Right renal pelvis (tissue), 4 donors: ENCODE data around the gene CPVL. TPM values are rescaled to one million over a fixed set of nuclear protein-coding genes. Genes with fewer than 3 reads are reported as not detected.

Source experiments
- DNase-seq, 4 donors: peaks; one replicate each; pipeline ENCODE4 v3.0.0-alpha.2; 2013; ENCODE audit warnings: low read depth in 4 of 4, low spot score in 3 of 4, missing footprints in 1 of 4
- polyA plus RNA-seq, 4 donors: library from polyadenylated mRNA; unstranded; fragments of 120-200 nt; gene quantifications; one replicate each; pipeline ENCODE4 v1.2.1, GENCODE V29; 2013; ENCODE audit not compliant: insufficient read length in 4 of 4

CPVL gene
- polyA plus RNA-seq, 4 donors = 50.6 to 78.7 (median 72.5) TPM

DNA sequence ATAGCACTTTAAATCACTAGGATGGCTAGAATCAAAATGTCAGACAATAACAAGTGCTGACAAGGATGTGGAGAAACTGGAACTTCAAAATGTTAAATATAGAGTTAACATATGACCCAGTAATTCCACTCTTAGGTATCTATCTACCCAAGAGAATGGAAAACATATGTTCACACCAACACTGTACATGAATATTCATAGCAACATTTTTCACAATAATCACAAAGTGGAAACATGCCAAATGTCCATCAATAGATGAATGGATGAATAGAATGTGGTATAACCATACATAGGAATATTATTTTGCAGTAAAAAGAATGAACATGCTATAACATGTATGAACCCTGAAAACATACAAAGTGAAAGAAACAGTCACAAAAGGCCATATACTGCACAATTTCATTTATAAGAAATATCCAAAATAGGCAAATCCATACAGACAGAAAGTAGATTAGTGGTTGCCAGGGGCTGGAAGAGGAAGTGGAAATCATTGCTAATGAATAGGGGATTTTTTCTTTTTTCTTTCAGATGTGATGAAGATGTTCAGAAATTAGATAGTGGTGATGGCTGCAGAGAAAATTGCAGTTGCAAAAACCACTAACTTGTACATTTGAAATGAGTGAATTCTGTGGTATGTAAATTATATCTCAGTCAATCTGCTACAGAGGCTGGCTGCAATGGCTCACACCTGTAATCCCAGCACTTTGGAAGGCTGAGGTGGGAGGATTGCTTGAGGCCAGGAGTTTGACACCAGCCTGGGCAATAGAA, 93.0 kb downstream of the CPVL start:
- no peak for DNase-seq

DNA sequence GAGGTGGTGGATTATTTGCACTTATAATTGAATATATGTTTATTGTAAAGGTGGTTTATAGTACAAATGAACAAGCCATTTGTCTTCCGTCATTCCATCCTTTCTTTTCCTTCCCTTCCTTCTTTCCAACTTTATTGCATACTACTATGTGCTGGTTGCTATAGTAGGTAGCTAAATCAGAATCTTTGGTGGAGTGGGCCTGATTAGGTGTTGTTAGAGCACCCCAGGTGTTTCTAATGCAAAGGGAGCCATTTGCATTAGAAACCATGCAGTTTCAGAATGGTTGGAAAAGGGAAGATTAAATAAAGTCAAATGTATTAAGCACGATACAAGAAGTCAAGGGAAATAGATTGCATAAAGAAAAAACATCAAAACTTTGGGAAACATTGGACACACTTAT, 99.4 kb downstream of the CPVL start:
- no peak for DNase-seq

DNA sequence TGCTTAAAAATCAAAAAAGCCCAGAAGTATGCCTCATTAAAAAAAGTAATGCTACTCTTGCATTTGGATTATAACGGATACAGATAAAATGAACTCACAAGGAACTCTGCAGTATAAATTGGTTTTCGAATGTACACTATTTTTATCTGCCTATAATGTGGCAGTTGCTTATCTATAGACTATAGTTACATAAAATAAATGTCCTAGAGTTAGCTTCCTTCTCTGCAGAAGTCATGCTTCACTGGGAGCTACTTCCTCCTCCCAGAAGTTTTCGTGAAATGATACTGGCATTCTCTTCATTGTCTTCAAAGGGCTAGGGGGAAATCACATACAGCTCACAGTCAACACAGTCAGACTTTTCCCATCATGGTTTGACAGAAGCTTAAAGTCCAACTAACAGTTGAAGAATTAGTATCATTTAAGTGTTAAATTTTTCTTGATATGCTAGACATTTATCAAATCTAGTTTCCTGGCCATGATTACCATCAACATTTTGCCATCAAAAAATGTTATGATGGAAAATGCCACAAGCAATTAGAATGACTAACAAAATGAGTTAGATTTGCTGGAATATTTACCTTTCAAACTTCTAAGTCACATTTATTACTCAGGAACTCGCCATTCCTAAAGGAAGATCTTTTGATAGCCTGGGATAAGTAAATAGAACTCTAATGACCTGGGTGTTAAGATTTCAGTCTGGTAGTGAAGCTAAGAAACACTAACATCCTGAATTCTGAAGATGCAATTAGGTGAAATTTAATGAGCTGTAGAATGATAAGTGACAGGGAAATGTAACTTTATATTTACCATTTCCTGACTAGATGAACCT, 100.9 kb downstream of the CPVL start:
- DNase-seq = no peak

DNA sequence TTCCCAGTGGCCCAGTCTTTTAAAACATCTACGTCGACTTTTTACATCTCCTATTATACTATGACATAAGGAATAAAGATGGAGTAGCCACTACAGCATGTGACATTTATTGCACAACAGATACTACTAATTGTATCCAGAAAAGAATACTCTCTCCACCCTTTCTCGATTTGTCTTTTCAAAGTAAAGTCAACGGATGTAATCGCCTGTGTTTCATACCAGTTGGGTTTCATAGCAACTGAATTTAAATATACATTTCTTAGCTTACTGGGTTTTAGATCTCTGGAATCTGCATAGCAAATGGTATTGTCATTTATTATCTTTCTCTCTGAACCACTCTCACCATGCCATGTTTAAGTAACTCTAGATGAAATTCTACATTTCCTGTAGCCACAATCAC, 101.8 kb downstream of the CPVL start:
- no peak for DNase-seq

DNA sequence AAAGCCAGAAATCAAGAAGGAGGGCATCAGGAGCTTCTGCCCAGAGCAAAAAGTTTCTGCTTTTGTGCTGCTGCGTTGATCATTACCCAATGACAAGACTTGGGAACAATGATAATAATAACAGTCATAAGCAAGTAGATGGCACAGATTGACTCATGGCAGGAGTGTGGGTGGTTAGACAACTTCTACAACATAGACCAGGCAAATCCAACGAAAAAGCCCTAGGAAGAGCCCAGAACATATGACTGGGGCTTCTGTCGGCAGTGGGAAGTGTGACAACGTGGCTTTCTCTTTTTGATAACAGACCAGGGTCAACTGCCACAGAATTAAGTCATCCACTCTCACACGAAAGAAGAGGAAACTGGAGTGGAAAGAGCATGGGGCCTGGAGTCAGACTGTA, 102.8 kb downstream of the CPVL start:
- no peak for DNase-seq

DNA sequence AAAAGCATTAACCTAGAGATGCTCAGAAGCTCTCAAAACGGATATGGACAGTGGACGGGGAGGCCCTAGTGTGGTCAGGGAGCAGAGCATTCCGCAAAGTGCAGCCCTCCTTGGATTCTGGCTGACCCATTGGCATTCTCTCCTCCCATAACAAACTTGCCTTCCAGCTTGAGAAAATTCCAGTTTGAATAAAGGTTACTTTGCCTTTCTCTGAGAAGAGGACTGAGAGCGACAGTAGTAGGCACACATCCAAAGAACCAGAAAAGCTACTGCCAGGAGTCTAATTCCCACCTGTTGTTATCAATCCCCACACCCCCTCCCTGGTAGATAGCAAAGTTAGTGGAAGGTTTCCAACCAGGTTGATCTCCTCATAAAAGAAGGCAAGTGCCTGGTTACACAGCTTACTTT, 103.5 kb downstream of the CPVL start:
- no peak for DNase-seq

DNA sequence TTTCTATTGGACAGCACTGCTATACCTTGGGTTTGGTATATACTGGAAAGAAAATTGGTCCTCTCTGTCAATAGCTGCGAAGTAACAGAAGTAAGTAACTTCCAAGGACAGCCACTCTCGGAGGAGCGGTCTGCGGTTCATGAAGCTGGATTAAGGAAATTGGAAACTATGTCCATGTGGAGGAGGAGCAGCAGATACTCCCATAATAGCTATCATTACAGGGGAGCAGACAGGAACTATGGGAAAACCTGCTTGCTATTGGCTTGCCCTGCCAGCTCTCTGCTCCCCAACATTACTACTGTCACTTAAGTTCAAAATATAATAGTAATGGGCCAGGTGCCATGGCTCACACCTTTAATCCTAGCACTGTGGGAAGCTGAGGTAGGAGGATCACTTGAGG, 104.3 kb downstream of the CPVL start:
- no peak for DNase-seq

DNA sequence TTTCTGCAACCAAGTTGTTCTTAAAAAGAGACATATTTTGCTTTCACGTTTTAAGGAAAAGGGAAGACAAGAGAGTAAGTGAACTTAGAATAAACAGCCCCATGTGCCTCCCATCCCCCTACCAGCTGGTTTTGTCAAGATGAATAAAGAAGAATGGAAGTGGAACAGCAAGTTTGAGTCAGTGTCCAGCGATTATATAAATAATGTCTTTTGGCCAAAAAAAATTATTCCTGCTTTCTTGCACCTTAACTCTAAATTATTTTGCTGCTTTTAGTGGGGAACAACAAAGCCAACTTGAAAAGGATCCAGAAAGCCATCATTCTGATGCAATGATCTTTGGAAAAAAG, 105.8 kb downstream of the CPVL start:
- no peak for DNase-seq

DNA sequence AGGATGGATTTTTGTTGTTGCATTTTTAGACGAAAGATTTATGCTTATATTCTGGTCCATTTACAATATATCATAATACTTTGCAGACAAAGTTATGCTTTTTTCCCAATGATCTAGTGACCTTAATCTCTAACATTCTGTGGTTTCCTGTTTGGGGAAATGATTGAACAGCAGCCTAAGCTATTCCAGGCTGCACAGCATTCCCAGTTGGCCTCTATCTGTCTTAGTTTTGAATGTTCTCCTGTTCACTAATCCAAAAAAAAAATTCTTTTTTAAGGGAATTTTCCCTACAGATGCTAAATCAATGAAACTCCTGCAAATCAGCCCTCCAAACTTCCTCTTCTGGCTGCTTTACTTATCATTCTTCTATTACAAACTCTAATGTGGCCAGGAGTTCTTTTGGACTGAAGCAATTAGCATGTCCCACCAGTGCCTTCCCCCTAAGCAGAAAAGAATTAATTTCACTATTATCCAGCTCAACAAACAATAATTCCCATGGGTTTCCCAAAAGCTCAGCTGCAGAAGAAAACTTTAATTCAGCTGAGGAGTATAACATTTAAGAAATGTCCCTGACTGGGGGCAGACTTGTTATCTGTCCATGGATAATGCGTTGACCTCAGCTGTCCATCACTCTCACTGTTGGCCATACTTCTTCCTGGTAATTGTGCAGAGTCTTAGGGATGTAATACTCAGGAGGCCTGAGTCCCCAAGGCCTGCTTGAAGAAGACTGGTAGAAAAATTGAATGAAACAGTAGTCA, 106.3 kb downstream of the CPVL start:
- no peak for DNase-seq

DNA sequence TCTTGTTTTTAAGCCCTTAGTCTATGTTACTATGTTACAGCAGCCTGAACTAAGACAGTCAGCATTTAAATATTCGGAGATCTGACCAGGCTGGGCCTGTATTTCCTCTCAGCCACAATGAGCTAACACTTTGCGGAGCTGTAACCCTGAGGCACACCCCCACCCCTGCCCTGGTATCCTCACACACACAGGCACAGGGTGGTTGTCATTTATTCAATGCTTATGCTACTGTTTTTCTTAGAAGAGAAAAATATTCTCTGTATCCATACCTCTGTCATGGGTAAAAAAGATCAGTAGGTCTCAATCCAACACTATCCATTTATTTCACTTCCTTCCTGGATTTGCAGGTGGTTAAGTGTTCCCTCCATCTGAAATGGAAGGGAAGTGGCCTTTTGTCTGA, 107.9 kb downstream of the CPVL start:
- no peak for DNase-seq

DNA sequence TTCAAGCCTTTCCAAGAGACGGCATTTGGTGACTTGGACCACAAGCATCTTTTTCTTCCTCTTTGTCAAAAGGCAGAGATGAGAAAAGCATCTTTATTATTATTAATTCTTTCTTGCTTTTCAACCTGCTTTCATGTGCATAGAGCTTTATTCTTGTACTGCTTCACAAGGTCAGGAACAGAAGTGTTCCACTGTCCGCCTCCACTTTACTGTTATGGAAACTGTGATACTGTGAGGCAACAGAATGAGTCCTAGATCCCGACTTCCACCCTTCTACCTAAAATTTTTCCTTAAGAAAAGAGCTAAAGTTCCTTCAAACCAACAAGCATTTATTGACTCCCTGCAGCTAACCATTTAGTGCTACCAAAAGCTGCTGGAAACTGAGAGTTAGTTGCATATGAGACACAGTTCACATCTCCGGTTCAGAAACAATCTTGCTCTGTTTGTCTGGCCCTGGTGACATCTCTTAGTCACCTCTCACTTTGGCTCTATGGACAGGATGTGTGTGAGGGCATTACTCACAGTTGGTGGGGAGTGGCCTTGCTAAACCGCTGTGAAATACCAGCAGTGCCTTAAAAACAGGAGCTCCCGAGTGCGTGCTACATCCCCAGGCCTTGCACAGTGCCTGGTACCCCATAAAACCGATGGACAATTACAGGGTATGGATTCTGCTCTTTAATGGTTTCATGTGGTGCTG, 111.1 kb downstream of the CPVL start:
- DNase-seq = no peak

DNA sequence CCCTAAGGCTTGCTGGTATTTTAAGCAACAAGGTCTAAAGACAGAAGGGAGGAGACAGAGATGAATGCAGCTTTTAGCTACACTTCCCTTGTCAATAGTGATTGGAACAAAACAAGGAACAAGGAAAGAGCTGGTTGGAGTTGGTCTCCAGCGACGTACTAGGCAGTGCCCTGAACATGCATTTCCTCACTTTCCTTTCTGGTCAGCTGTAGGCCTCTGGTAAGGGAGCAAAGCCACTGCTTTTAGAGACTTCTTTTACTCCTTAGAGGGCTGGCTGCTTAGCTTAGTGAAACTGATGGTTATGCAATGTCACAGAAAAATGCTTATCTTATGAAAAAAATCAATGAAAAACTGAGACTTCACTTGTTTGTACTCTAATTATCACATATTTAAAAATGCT, 112.8 kb downstream of the CPVL start:
- DNase-seq = no peak

DNA sequence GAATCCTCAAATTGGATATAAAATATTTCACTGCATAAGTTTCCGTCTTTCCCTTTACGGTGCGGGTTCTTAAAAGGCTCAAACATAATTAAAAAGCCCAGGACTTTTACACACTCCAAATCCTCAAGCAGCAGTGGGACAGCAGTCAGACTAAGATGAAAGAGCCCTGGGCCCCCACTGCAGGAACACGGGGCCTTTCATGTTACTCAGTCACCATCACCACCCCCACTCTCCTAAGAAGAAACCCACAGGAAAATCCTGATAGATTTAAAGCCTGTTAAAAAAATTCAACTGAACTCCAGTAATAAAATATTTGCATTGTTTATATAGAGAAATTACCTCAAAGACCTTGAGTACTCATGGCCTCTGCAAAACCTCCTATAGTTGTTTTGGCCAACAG, 114.2 kb downstream of the CPVL start:
- DNase-seq = no peak

DNA sequence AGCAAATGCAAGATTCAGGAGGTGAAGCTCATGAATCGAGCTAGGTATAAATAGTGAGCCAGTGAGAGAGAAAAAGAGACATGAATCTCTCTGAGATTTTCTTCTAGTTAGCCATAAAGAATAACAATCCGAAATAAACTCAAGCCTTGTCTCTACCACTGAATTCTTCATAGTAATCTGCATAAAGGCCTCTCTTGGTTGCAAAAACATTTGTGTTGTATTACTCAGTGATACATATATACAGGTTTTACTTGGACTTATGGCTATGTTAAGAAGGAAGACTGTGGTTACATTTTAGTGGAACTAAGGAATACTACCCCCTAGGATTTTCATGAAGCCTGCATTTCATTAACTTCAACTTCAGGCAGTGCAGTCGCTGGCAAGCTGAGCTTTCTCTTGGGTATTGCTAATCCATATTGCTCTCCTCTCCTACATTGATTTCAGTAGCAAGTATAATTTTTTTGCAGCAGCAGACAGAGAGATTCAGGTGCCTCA, 115.5 kb downstream of the CPVL start:
- DNase-seq = no peak

DNA sequence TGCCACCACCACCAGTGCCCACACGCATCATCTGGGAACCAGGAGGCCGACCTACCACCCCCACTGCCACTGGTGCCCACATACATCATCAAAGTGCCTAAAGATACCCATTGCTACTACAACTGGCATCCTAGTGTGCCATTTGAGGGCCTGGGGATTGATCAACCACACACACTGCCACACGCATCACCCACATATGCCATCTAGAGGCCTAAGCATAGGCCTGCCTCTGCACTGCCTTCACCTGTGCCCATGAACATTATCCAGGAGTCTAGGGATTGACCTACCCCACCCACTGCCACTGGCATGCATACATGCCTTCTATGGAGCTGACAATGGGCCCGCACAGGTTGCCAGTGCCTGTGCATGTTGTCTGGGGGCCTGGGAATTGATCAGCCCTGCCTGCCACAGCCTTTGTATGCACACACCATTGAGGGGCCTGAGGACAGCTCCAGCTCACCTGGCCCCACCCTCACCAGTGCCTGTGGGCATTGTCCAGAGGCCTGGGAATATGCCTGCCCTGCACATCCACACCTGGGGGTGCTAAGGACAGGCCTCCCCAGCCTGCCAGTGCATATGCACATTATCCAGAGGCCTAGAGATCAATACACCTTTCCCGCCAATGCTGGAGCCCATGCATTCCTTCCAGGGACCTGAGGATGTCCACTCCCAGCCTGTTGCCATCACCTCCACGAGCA, 123.9 kb downstream of the CPVL start:
- no peak for DNase-seq

DNA sequence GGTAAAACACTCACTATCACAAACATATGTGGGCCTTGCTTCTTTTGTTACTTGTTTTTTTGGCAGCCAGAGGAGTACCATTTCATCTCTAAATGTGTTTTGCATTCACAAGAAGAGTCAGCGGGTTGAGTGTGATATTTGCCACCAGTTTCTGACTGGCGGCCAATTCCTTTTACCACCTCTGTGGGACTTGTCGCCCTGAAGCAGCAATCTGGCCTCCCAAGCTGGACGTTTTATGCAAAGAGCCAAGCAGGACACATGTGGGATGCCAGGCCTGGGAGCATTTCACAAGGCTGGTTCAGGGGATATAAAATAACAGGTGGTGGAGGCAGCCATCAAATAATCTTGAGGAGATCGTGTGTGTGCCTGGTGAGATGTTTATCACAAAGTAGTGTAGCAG, 126.4 kb downstream of the CPVL start:
- no peak for DNase-seq

DNA sequence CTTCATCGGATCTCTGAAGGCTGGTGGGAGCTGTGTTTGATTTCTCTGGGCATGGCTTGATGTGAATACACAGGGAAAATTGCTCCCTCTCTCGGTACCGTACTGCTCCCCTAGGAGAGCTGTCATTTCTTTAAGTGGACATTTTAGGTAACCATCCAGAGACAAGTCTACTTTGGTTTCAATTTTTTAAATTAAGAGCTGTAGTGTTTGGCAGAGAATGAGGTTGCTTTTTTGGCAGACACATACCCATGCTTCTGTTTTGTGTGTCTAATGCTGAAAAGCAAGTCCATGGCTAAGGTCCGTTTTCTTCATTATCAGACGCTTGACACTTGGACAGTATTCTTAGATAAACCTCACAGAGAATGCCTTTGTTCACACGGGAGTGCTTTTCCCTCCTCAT, 127.0 kb downstream of the CPVL start:
- no peak for DNase-seq

DNA sequence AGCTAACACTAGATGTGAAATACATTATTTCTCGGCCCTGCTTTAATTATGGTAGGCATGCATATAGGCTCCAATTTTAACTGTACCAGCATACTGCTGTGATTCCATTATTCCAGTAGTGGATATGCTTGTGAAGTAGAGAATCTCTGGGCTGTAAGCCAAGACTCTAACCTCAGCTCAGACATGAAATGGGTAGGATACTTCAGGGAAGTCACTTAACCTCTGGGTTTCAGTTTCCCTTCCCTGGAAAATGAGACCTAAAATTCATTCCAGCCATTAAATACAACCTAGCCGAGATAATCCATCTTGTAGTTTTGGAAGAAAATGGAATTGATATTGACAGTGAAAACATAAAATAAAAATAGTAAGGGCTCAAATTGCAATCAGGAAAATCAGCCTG, 128.6 kb downstream of the CPVL start:
- no peak for DNase-seq

DNA sequence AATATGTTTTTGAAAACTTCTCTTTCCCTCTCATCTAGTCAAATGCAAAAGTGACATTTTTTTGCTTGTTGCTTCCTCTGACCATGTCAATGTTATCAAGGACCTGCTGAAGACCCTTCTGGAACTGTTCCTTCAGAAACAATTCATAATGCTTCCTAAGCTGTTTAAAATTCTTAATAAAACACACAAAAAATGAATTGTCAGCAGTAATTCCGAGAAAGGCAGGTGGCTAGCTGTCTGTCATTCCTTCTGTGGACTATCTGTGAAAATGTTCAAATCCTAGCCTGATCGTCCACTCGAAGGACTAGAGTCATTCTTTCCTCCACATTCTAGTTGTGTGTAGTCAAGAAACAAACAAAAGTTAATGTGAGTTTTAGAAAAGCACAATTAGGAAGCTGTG, 131.6 kb downstream of the CPVL start:
- DNase-seq = no peak

DNA sequence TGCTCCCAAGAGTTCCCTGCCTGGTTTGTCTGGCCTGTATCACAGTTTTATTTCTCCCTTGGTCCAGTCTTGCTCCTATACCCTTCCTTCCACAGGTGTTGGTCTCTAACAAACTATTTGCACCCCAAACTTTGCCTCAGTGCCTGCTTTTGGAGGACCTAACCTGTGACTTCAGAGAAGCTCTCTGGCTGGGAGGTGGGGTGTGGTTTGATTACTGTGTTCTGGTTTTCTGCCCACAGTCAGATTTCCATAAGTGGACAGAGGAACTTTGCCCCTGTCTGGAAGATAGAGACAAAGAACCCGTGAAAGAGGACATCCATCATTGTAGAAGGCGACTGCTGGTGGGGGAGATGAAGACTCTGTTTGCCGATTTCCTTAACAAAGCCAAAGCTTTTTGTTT, 132.4 kb downstream of the CPVL start:
- no peak for DNase-seq
